Ecto neural progenitor cell (in vitro differentiated cells): Measurements from ENCODE around the gene UMOD.

Experiments used
- DNase-seq: peaks from one replicate; pipeline ENCODE4 v3.0.0-alpha.2; 2018; ENCODE audit warnings: low spot score

Gene UMOD

GRCh38 chr16:20352615-20353014 is at the start of gene UMOD:
TSS of gene UMOD (minus strand) at chr16:20352715. CDS start at chr16:20350737, 1,978 bp downstream.
- DNase-seq: no peak

DNA sequence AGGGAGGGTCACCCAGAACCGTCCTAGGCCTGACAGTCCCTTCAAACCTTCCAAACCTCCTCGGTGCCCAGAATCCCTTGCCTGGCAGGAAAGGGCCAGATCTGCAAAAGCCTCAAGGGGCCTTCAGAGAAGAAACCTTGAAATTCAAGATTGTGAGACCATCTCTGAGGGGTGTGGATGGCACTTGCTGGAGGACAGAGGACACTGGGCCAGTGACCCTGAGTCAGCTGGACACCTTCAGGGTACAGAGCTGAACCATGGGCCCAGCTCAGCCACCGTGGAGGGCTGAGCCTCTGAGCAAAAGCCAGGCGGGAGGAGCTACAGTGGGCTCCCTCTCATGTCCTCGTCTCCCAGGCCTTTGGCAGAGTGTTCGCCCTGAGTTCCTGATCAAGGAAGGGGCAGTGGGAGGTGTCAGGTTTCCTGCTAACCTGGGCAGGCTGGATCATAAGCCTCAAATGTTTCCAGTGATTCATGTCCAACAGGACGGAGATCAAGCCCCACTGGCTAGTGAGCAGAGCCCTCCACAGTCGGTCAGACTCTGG is 49.0 kb upstream of the UMOD start:
- DNase-seq: peak; percentile 41

DNA sequence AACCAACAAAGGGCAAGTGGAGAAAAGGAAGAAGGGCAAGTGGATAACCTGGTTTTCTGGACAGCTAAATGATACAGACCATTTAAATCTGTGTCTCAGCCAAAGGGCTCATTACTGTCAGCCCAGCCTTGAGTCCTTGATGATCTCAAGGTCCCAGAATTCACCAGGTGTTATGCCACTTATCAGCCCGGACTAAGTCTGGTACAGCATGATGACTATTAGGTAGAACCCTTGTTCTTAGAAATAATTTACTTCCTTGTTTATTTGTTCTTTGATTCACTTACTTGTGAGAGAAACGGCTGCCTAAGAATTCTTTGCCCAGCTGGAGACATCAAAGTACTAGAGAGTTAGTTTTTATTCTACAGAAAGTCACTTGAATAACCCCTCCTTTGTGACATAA is 48.6 kb upstream of the UMOD start:
- peak; percentile 1 for DNase-seq

DNA sequence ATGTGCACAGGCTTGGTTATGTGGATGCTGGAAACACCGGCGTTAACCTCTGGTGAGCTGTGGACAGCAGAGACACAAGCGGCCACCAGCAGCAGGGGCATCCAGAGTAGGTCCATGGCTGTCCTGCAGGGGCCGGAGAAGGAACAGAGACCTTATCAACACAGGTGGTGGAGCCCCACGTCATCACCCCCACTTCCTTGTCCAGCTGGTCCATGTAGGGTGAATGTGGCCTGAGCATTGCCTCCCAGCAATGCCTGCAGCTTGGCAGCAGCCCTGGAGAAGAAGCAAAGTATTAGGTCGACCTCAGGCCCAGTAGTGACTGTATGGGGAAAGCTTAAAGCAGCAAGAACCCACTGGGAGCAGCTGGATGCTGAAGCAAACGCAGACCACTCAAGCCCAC is 46.7 kb upstream of the UMOD start:
- no peak for DNase-seq

GRCh38 chr16:20398603-20399002 is 46.1 kb upstream of the UMOD start:
- no peak for DNase-seq

DNA sequence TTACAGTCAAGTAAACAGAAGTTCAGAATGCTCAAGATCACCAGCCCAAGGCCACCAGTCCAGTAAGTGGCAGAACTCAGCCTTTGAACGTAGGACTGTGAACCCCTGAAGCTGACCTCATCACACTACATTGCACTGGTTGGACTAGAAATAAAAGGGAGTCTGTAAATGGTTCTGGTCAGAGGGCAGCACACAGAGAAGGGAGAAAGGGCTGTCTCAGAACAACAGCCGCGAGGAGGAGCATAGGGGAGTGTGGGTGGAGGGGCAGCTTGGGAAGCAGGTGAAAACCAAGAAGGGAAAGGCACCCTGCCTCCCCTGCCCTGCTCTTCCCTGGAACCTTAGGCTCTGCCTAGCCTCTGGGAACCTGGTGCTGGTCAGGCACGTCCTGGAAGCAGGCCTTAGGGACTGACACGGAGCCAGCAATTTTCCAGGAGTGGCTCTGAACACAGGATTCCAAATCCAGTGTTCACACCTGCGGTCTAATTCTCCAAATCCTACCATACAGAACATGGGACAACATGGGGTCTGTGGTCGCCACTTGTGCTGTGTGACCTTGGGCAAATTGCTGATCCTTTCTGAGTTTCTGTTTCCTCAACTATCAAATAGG is 45.1 kb upstream of the UMOD start:
- no peak for DNase-seq

DNA sequence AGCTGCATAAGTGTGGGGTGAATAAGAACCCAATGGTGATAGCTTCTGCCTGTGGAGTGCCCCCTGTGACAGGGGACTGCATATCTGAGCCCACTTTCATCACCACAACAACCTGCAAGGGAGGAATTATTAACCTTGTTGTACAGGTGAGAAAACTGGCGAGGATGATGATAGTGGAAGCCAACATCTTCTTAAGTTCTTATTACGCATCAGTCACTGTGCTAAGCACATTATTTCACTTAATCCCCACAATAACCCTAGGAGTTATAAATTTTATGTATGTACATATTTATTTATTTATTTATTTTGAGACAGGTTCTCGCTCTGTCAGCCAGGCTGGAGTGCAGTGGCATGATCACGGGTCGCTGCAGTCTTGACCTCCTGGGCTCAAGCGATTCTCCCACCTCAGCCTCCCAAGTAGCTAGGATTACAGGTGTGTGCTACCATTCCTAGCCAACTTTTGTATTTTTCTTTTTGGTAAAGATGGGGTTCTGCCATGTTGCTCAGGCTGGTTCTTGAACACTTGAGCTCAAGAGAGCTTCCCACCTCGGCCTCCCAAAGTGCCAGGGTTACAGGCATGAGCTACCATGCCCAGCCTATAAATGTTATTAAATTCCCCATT is 44.4 kb upstream of the UMOD start:
- DNase-seq: no peak

DNA sequence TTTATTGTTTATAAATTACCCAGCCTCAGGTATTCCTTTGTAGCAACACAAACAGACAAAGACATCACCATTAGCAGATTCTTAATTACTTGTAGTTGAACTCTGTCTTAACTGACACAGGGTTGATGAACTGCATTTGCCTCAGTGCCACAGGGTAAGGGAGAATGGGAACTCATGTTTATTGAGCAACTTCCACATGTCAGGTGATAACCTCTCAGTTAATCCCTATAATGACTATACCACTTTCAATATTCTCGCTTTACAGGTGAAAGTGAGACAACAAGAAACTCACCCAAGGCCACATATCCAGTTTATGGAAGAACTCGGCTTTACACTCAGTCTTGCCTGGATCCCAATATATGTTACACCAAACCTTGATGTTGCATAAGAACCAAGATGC is 43.4 kb upstream of the UMOD start:
- DNase-seq: no peak

DNA sequence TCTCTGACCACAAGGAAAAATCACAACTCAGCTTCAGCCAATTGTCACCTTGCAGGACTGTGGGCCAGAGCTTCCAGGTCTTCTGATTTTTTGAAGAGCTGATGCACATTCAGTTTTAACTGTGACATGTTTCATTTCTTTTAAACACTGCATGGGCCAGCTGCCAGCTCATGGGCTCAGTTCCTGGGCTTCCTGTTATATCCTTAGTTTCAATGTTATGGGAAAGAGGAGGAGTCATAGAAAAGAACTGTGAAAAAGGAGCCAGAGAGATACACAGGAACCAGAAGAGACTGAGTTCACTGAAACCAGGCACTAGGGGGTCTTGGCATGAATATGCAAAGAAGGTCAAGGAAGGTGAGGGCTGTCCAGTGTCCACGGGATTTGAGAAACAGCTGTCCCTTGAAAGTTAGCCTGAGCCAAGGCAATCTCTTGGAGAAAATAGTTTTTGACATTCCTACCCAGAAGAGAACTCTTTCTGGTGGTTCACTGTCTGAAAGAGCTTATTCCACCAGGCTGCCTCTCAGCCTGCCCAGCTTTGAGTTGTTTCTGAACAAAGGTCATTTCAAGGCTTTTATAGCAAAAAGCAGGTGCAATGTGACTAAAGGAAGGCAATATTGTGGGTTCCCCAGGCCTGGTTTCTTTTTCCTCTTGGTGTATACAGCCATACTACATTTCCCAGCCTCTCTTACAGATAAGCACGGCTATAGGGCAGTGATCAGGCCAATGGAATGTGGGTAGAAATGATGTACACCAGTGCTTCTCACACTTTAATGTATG is 41.5 kb upstream of the UMOD start:
- DNase-seq: no peak

GRCh38 chr16:20391045-20391444 is 38.5 kb upstream of the UMOD start:
- no peak for DNase-seq

- no peak for DNase-seq
Observed at GRCh38 chr16:20388854-20389253, 36.3 kb upstream of the UMOD start.

- no peak for DNase-seq
Observed at GRCh38 chr16:20387978-20388377, 35.5 kb upstream of the UMOD start.

DNA sequence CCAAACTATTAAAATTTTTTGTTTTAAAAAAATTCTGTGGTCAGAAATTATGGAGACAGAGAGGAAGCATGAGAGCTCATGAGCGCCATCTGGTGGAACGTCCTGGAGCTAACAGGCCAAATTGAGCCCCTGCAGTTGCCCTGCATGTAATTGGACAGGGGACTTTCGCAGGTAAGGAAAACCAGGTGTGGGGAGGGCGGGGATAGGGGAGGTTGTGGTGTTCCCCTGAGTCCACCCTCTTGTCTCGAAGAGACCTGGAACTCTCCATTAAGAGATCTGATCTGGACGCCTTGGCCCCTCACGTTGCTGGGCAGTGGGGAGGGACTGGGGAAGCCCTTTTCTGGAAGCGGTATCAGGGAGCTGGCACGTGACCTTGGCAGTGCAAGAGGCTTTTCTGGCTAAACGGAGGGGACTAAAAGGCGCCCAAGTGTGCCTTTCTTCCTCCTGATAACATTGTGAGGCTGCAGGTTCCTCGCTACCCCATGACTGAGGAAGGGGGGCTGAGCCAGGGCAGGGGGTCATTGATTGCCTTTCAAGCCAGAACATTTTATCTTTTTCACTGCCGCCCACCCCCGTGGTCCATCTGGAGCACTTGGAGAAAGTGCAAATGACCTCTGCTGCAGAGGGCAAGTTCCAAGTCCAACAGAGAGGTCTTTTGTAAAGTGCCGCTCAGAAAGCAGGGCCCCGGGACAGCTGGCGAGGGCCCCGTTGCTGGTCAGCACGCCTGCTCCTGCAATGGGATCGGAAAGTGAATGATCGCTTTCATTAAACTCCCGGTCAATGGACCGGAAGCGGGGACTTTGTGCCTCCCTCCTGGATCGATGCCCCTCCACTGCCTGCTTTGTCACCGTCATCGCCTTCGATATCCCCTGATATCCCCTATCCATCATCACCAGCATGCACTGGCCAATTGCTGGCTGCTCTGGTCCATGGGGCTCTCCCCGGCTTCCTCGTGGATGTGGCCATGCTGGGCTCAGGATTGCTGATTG is 33.6 kb upstream of the UMOD start:
- peak; percentile 74 for DNase-seq

DNA sequence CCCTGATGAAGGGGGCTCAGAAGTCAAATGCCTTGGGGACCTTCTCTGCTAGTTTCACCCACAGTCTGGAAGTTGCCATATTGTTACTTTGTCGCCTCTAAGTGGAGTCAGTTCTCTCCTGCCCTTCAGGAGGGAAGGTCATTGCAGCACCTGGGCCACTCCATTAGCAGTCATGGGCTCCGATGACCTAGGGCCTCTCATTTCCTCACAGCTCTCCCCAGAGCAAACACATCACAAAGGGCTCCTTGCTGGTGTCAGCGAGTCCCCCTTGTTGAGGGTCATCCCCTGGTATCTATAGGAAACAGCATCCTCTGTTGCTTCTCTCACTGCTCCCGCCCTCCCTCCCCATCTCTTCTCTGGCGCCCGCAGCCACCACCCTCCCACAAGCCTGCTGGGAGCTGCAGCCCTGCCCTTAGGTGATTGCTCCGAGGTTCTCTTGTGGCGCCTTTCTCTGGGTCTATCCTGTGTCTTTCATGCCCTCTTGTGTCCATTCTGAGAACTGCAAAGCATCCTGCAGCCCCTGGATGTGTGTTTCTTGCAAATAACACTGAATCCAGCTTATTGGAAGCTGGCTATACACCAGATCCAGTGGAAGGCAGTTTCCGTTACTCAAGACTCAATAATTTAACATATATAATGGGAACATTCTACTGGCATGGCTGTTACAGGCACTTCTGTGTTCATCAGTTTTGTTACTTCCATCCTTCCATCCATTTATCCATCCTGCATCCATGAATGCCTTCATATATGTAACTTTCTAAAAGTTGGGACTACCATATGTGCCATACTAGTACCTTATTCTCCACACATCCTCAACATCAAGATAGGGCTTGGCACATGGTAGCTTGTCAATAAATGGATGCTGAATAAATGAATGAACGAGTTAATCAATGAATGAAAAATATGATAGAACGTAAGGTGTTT is 30.9 kb upstream of the UMOD start:
- DNase-seq: peak; percentile 79

GRCh38 chr16:20382202-20382948 is 29.9 kb upstream of the UMOD start:
- DNase-seq: no peak

DNA sequence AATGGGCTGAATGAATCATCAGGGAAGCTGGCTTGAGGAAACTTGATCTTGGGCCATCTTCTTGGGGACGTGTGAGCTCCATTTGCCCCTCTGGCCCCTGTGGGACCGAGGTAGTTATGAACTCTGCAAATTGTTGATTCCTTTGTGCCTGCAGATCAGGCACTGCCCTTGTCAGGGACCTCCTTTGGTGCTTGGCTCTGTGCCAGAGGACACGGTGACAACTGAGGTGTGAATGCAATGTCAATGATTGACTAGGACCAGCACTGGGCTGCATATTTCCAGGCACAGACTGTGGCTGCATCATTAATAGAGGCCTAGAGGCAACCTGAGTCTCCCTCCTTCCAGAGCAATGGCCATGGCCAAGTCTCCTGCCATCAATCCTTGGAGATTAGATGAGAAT is 28.3 kb upstream of the UMOD start:
- DNase-seq: no peak

DNA sequence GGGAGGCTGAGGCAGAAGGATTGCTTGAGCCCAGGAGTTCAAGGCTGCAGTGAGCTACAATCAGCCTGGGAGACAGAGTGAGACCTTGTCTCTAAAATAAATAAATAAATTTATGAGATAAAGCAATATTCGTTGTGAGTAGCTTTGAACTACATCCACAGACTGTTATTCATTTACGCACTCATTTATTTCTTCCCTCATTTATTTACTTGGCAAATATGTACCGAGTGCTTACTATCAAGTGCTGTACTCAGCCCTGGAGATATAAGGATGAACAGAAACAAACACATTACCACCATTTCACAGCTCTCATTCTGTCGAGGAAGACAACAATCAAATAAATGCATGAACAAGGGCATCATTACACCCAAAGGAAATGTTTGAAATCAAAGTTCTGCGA is 24.7 kb upstream of the UMOD start:
- no peak for DNase-seq

GRCh38 chr16:20372701-20373100 is 20.2 kb upstream of the UMOD start:
- DNase-seq: no peak

DNA sequence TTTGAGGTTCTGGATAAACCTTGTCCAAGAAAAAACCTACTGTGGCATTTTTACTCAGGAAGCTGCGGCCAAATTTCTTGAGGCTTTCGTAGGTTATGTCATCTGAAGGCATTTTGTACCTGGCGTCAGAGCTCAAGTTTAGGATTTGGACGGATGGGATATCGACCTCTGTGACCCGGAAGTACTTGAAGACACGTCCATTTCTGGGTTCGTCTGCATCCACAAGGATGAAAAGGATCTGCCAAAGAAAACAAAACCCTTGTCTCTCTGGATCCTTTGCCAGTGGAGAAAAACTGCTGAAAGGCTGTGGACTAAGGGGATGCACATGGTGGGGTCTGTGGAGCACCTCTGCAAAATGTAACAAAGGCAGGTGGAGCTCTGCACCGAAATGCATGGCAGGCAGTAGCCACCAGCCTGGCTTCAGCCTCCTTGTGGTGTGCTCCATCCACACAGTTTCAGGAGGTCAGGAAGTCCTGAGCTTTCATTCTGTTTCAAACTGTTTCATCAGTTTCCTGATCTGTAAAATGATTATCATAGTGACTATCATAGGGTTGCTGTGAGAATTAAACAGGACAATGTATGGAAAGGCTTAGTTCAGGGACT is 17.0 kb upstream of the UMOD start:
- DNase-seq: no peak

- DNase-seq: no peak
Observed at GRCh38 chr16:20364051-20364450, 11.5 kb upstream of the UMOD start.
